NCI-H524 (cell line): ENCODE measurements around the gene ST3GAL3.

Source experiments
- DNase-seq, 2 experiments: peaks; one replicate each; lab custom pipeline; 2025; lab: John Stamatoyannopoulos, UW

ST3GAL3 gene

GRCh38 chr1:43850591-43851233 is 143.4 kb downstream of the ST3GAL3 start:
- no peak for DNase-seq

GRCh38 chr1:43851561-43852338 is 144.4 kb downstream of the ST3GAL3 start:
- DNase-seq = no peak

GRCh38 chr1:43853161-43853921 is 146.0 kb downstream of the ST3GAL3 start:
- peak in 1 of 2 experiments; percentile 5 for DNase-seq

GRCh38 chr1:43854473-43854872 is 147.1 kb downstream of the ST3GAL3 start:
- no peak for DNase-seq

GRCh38 chr1:43856188-43856587 is 148.9 kb downstream of the ST3GAL3 start:
- DNase-seq = no peak

- no peak for DNase-seq
These were observed 149.8 kb downstream of the ST3GAL3 start for GRCh38 chr1:43857163-43857562.

- no peak for DNase-seq
These were observed 151.0 kb downstream of the ST3GAL3 start for GRCh38 chr1:43858324-43858723.

- no peak for DNase-seq
These were observed 154.0 kb downstream of the ST3GAL3 start for GRCh38 chr1:43861337-43861736.

- DNase-seq = no peak
These were observed 154.8 kb downstream of the ST3GAL3 start for GRCh38 chr1:43861988-43862735.

GRCh38 chr1:43864111-43865045 is 157.0 kb downstream of the ST3GAL3 start:
- DNase-seq = no peak

- no peak for DNase-seq
These were observed 158.9 kb downstream of the ST3GAL3 start for GRCh38 chr1:43866201-43866600.

GRCh38 chr1:43867976-43868740 is 160.8 kb downstream of the ST3GAL3 start:
- DNase-seq = no peak

- DNase-seq = no peak
These were observed 161.4 kb downstream of the ST3GAL3 start for GRCh38 chr1:43868741-43869067.

- DNase-seq = no peak
These were observed 163.0 kb downstream of the ST3GAL3 start for GRCh38 chr1:43870306-43870705.

GRCh38 chr1:43871181-43871910 is 164.0 kb downstream of the ST3GAL3 start:
- no peak for DNase-seq

GRCh38 chr1:43872280-43872679 is 164.9 kb downstream of the ST3GAL3 start:
- no peak for DNase-seq

- DNase-seq = no peak
These were observed 166.5 kb downstream of the ST3GAL3 start for GRCh38 chr1:43873851-43874250.

- no peak for DNase-seq
These were observed 167.4 kb downstream of the ST3GAL3 start for GRCh38 chr1:43874716-43875115.

GRCh38 chr1:43875331-43875730 is 168.0 kb downstream of the ST3GAL3 start:
- no peak for DNase-seq

- no peak for DNase-seq
These were observed 169.8 kb downstream of the ST3GAL3 start for GRCh38 chr1:43877101-43877500.
